Measurements from ENCODE around the gene PRSS1. TPM values are rescaled to one million over a fixed set of nuclear protein-coding genes. Genes with fewer than 3 reads are reported as not detected.

Gene PRSS1
- total RNA-seq, 1 donor from 2014 or later, result under 0.01 TPM

DNA sequence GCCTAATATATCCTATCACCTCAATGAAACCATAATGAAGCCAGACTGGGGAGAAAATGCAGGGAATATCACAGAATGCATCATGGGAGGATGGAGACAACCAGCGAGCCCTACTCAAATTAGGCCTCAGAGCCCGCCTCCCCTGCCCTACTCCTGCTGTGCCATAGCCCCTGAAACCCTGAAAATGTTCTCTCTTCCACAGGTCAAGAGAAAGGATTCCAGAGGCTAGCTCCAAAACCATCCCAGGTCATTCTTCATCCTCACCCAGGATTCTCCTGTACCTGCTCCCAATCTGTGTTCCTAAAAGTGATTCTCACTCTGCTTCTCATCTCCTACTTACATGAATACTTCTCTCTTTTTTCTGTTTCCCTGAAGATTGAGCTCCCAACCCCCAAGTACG, 53.0 kb downstream of the PRSS1 start:
- TF ChIP-seq, protein P1, sequence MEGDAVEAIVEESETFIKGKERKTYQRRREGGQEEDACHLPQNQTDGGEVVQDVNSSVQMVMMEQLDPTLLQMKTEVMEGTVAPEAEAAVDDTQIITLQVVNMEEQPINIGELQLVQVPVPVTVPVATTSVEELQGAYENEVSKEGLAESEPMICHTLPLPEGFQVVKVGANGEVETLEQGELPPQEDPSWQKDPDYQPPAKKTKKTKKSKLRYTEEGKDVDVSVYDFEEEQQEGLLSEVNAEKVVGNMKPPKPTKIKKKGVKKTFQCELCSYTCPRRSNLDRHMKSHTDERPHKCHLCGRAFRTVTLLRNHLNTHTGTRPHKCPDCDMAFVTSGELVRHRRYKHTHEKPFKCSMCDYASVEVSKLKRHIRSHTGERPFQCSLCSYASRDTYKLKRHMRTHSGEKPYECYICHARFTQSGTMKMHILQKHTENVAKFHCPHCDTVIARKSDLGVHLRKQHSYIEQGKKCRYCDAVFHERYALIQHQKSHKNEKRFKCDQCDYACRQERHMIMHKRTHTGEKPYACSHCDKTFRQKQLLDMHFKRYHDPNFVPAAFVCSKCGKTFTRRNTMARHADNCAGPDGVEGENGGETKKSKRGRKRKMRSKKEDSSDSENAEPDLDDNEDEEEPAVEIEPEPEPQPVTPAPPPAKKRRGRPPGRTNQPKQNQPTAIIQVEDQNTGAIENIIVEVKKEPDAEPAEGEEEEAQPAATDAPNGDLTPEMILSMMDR (IDR thresholded peaks at IDR 0.05; ENCODE audit: insufficient read depth, low read length, severe bottlenecking), result no peak
- DNase-seq (ENCODE audit: low read depth) (no peak), FAIRE-seq (no peak)
- H3K27me3 ChIP-seq (ENCODE audit: control insufficient read depth, insufficient read depth, low read length), result peaks cover 11% of the 10 kb centered on the region
- H3K4me3 ChIP-seq (ENCODE audit: low read depth, low read length), result no peak overlapping the region
- no peaks in the 10 kb centered on the region for H3K36me3 ChIP-seq (ENCODE audit: control insufficient read depth, insufficient read depth, low read length)

Other genes starting within 250 kb of the PRSS1 start
- not detected in 2 replicates for gene PRSS2, start 21.5 kb downstream of the PRSS1 start, total RNA-seq
- under 0.01 and 0.77 TPM in 2 replicates for gene EPHB6, start 105.6 kb downstream of the PRSS1 start, total RNA-seq
- gene TRPV6, start 136.3 kb downstream of the PRSS1 start, total RNA-seq, result under 0.01 and 0.26 TPM in 2 replicates
- gene TRPV5, start 184.3 kb downstream of the PRSS1 start, total RNA-seq, result under 0.01 TPM in 1 of 2 replicates, not detected in the other
- gene LLCFC1, start 190.0 kb downstream of the PRSS1 start, total RNA-seq, result not detected in 2 replicates
- 0.13 TPM in 1 of 2 replicates, not detected in the other for gene KEL, start 212.9 kb downstream of the PRSS1 start, total RNA-seq

Measured in bronchial epithelial cell (primary cell).